GM18873 (cell line): ENCODE measurements around the gene SLC66A1.
"Not testable (repeated sequence)": the region's sequence is repeated elsewhere in the genome, so short reads cannot be mapped to it uniquely, and the experiment has no call there.

ENCODE experiments used
- ATAC-seq: cut with Tn5 transposase; IDR thresholded peaks from one replicate; pipeline ENCODE4 v1.9.1; 2021; ENCODE audit warnings: mild to moderate bottlenecking, moderate library complexity, moderate number of reproducible peaks; ENCODE audit not compliant: unreplicated experiment, low FRiP score

The SLC66A1 gene

DNA sequence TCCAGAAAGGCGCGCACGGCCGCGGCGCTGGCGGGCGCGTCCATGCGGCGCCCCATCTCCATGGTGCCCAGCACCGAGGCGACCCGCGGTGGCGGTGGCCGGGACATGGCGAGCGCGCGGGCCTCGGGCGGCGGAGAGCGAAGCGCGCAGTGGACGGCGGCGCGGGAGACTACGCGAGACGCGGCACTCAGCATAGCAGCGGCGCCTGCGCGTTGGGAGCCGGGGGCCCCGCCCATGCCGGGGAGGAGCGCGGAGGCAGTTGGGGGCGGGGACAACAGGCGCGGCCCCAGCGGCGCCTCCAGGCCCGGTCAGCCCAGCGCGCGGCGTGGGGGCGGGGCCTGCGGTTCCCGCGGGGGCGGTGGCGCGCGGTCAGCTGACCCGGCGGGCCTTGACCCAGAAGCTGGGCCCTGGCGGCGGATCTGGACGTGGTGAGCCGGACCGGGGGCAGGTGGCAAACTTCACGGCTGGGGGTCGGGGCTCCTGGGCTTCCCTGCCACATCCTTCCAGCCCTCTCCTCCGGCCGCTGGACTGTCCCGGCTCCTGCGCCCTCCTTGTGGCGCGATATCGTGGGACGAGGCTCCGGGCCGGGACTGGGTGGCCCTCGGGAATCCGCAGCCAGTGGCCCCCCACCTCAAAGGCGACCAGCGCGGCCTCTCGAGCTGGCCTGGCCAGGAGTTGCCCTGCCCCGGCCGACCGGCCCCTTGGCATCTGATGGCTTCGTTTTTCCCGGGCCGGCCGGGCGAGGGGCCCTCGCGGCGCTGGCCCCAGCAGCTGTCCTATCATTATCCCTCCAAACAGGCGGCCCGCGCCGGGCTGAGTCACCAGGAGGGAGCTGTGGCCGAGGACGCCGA, at the start of gene SLC66A1, which contains the start of gene AKR7A2:
SLC66A1 (plus strand) TSS at position 396 of the 851 bp plus-strand sequence. CDS start 5,352 bp downstream, outside the sequence.
AKR7A2 (minus strand) TSS at position 214 of the 851 bp plus-strand sequence; CDS start at position 194, 20 bp downstream.
- peak; percentile 45 for ATAC-seq

GRCh38 chr1:19262744-19263143, 49.4 kb upstream of the SLC66A1 start:
- ATAC-seq = no peak

DNA sequence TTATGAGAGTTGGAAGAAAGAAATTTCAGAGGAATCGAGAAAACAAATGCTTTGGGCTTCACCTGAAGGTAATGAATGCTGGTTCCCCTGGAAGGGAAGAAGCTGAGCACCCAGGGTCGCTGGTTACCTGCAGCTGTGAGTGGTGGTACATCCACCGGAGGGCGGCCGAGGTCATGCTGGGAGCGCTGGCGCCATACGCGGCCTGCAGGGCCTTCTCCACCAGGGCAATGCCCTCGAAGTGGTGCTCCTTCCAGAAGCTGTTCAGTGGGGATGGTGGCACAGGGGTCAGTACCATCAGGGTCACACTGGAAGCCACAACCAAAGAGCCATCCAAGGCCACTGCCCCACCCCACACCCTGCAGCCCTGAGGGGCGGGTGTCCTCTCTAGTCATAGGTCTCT, 43.7 kb upstream of the SLC66A1 start:
- no peak for ATAC-seq

DNA sequence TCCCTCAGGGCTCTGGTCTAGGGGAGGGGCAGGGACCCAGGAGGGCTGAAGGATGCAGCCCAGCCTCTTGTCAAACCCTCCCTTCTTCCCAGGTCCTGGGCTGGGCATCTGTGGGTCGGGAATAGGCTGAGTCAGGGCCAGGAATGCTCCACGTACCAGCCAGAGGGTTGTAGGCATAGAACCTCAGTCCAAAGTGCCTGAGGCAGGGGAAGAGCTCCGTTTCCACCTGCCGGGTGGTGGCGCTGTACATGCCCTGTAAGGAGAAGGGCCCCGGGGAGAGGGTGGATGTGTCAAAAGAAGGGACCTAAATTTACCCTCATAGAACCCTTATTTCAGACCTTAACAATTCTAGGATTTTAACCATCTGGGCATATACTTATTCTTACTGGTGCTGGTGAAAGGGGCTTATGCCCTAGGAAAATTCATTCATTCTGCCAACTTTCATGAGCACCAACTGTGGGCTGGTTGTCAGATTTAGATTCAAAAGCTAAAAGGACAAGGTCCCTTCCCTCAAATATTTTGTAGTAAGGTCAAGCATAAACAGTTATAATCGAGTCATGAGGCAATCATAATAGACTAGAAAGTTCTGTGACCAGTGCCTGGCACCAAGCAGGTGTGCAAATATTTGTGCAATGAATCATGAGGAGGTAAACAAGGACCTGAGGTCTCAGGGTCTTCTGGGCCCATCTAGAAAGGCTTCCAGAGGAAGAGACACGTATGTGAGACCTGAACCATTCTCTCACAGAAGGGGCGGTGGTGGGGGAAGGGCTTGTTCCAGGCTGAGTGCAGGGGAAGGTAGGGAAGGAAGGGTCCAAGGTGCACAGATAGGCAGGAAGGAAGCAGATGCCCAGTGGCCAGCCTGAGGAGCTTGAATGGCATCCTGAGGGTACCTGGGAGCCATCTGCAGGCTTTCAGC, 42.4 kb upstream of the SLC66A1 start:
- not testable (repeated sequence) for ATAC-seq

- not testable (repeated sequence) for ATAC-seq
Measured at GRCh38 chr1:19270343-19270730, 41.8 kb upstream of the SLC66A1 start.

- no peak for ATAC-seq
Measured at GRCh38 chr1:19272064-19272463, 40.1 kb upstream of the SLC66A1 start.

- no peak for ATAC-seq
Measured at GRCh38 chr1:19273106-19273843, 38.9 kb upstream of the SLC66A1 start.

- not testable (repeated sequence) for ATAC-seq
Measured at GRCh38 chr1:19273844-19274531, 38.1 kb upstream of the SLC66A1 start.

DNA sequence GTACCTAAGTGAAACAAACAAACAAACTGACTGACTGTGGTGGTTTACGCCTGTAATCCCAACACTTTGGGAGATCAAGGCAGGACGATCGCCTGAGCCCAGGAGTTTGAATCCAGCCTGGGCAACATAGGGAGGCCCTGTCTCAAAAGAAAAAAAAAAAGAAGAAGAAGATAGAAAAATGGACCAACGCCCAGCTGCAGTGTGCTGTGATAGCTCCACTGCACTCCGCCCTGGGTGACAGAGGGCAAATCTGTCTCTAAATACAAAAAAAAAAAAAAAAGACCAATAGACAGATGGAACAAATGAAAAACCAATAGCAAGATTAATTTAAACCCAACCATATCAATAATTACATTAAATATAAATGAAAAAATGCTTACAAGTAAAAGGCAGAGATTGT, 37.5 kb upstream of the SLC66A1 start:
- ATAC-seq = no peak

DNA sequence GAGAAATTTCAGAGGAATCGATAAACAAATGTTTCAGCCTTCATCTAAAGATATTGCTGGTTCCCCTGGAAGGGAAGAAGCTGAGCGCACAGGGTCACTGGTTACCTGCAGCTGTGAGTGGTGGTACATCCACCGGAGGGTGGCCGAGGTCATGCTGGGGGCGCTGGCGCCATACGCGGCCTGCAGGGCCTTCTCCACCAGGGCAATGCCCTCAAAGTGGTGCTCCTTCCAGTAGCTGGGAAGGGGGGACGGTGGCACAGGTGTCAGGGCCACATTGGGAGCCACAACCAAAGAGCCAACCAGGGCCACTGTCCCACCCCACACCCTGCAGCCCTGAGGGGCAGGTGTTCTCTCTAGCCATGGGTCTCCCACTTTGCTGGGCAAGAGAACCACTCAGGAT, 28.2 kb upstream of the SLC66A1 start:
- no peak for ATAC-seq

DNA sequence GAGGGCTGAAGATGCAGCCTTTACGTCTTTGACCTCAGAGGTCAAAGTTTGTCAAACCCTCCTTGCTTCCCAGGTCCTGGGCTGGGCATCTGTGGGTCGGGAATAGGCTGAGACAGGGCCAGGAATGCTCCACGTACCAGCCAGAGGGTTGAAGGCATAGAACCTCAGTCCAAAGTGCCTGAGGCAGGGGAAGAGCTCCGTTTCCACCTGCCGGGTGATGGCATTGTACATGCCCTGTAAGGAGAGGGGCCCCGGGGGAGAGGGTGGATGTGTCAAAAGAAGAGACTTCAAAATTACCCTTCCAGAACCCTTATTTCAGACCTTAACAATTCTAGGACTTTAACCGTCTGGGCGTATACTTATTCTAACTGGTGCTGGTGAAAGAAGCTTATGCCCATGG, 27.2 kb upstream of the SLC66A1 start:
- no peak for ATAC-seq

DNA sequence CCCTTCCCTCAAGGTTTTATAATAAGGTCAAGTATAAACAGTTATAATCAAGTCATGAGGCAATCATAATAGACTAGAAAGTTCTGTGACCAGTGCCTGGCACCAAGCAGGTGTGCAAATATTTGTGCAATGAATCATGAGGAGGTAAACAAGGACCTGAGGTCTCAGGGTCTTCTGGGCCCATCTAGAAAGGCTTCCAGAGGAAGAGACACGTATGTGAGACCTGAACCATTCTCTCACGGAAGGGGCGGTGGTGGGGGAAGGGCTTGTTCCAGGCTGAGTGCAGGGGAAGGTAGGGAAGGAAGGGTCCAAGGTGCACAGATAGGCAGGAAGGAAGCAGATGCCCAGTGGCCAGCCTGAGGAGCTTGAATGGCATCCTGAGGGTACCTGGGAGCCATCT, 26.8 kb upstream of the SLC66A1 start:
- ATAC-seq = not testable (repeated sequence)

DNA sequence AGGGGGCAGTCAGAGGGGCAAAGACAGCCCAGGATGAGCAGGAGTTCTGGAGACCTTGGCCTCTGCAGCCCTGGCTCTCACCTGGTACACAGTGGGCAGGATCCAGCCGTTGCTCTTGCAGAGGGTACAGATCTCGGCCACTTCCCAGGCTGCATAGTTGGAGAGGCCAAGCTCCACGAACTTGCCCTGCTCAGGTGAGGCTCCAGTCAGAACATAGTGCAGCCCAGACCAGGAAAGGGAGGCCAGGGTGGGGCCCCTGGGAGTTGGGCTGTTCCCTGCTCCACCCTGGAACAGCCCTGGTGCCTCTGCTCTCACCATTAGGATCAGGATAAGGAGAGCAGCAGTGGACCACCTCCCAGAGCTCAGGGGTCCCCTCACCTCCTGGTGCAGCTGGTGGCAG, 26.3 kb upstream of the SLC66A1 start:
- not testable (repeated sequence) for ATAC-seq

- no peak for ATAC-seq
Measured at GRCh38 chr1:19287436-19288185, 24.5 kb upstream of the SLC66A1 start.

GRCh38 chr1:19288324-19289241, 23.5 kb upstream of the SLC66A1 start, which contains the start of gene AKR7A3:
Gene AKR7A3 (minus strand): TSS chr1:19288770. CDS start chr1:19288709, 61 bp downstream.
- ATAC-seq = not testable (repeated sequence)

GRCh38 chr1:19289244-19289643, 22.9 kb upstream of the SLC66A1 start:
- ATAC-seq = no peak

DNA sequence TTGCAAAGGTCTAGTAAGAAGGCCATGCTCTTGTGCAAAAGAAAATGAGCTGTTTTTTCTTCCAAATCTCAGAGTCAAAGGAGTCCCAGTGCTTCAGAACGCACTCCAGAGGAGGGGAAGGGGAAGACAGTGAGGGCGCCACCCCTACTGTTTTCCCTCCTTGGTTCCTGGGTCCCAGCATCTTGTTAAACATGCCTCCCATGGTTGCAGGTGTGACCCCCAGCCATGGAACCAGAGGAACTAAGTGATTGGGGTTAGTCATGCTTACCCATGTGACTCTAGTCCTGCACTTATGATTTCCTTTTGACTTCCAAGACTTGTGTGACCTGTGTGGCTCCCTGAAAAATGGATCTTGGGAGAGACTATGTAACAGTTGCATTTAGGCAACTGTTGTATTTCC, 17.5 kb upstream of the SLC66A1 start:
- ATAC-seq = no peak

DNA sequence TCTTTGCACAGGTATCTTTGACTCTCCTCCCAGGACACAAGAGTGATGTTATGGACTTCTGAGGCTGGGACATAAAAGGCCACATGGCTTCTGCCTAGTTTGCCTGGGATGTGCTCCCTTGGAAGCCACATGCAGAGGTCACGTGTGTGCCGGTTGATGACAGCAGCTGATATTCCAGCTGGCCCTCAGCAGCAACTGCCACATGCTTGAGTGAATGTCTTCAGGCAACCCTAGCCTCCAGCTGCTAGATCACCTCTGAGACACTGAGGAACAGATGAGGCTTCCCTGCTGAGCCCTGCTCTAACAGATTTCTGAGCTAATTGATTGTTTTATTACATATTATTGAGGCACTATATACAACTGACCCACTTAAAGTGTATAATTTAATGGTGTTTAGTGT, 11.9 kb upstream of the SLC66A1 start:
- no peak for ATAC-seq
